ENCODE results near the gene NOS3.
A peak's percentile ranks its signal among the peaks of the same experiment; 100 is the strongest.

NOS3 gene

DNA sequence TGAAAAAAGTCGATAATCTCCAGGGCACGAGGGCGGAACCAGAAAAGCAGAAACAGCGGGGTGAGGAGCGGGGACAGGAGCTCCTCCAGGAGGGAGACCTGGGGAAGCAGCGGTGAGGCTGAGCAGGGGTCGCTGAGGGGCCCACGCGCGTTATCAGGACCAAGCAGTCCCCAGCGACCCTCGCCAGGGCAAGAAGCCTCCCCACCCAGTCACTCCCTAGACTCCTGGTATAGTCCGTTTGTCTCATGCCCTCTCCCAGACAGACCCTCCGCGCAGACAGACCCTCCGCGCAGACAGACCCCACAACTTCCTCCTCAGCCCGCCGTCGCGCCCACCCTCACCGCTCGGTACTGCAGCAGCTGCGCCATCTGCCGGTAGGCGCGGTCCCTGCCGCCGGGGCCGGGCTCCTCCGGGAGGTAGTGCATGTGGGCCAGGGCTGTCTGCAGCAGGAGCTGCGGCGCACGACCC, 27.2 kb downstream of the NOS3 start (continued):
- TF ChIP-seq PATZ1 (tag by site-specific recombination; IDR thresholded peaks at IDR 0.05) (peak; percentile 69), ZNF830 (tag by site-specific recombination; IDR thresholded peaks at IDR 0.05; ENCODE audit: low read depth) (no peak), ZNF626 (tag by site-specific recombination; IDR thresholded peaks at IDR 0.05) (no peak), ZNF707 (tag by site-specific recombination; IDR thresholded peaks at IDR 0.05) (no peak), ZNF138 (tag by site-specific recombination; IDR thresholded peaks at IDR 0.05; ENCODE audit: borderline replicate concordance) (no peak), ZNF555 (tag by site-specific recombination; conservative IDR thresholded peaks at IDR 0.05) (no peak), ZNF19 (tag by site-specific recombination; IDR thresholded peaks at IDR 0.05; ENCODE audit: low read depth) (no peak), ZNF530 (tag by site-specific recombination; IDR thresholded peaks at IDR 0.05; ENCODE audit: low read depth) (no peak), SALL2 (tag by site-specific recombination; IDR thresholded peaks at IDR 0.05; ENCODE audit: borderline replicate concordance) (no peak), ZNF791 (tag by site-specific recombination; IDR thresholded peaks at IDR 0.05) (0 out of 2 replicates have a peak, but pooled peaks have one; percentile 11), HOXD13 (CRISPR knock-in tag; IDR thresholded peaks at IDR 0.05; ENCODE audit: borderline replicate concordance) (no peak), ZBTB17 (tag by site-specific recombination; IDR thresholded peaks at IDR 0.05) (0 out of 2 replicates have a peak, but pooled peaks have one; percentile 43), ZSCAN16 (tag by site-specific recombination; IDR thresholded peaks at IDR 0.05) (no peak), ZNF354C (tag by site-specific recombination; IDR thresholded peaks at IDR 0.05; ENCODE audit: borderline replicate concordance, low read depth) (no peak), ZNF391 (tag by site-specific recombination; IDR thresholded peaks at IDR 0.05; ENCODE audit: borderline replicate concordance, low read depth) (no peak), ZFP69B (tag by site-specific recombination; IDR thresholded peaks at IDR 0.05) (peak; percentile 93), INSM2 (tag by site-specific recombination; IDR thresholded peaks at IDR 0.05) (no peak), MEIS1 (CRISPR knock-in tag; IDR thresholded peaks at IDR 0.05; ENCODE audit: borderline replicate concordance) (no peak), ZBTB11 (tag by site-specific recombination; conservative IDR thresholded peaks at IDR 0.05; ENCODE audit: low read depth) (no peak), ZNF544 (tag by site-specific recombination; IDR thresholded peaks at IDR 0.05) (no peak), ZNF274 (IDR thresholded peaks at IDR 0.05; ENCODE audit: low read length) (no peak), ZNF274 (tag by site-specific recombination; IDR thresholded peaks at IDR 0.05; ENCODE audit: borderline replicate concordance) (no peak), OVOL3 (tag by site-specific recombination; IDR thresholded peaks at IDR 0.05) (no peak), ZNF214 (tag by site-specific recombination; IDR thresholded peaks at IDR 0.05; ENCODE audit: borderline replicate concordance) (no peak), ZNF639 (tag by site-specific recombination; IDR thresholded peaks at IDR 0.05) (no peak), ZNF48 (tag by site-specific recombination; IDR thresholded peaks at IDR 0.05) (no peak), ZNF514 (tag by site-specific recombination; IDR thresholded peaks at IDR 0.05) (no peak), ZNF211 (tag by site-specific recombination; IDR thresholded peaks at IDR 0.05; ENCODE audit: low read depth) (no peak), ZNF248 (tag by site-specific recombination; IDR thresholded peaks at IDR 0.05) (no peak)
- TF ChIP-seq, protein P1, sequence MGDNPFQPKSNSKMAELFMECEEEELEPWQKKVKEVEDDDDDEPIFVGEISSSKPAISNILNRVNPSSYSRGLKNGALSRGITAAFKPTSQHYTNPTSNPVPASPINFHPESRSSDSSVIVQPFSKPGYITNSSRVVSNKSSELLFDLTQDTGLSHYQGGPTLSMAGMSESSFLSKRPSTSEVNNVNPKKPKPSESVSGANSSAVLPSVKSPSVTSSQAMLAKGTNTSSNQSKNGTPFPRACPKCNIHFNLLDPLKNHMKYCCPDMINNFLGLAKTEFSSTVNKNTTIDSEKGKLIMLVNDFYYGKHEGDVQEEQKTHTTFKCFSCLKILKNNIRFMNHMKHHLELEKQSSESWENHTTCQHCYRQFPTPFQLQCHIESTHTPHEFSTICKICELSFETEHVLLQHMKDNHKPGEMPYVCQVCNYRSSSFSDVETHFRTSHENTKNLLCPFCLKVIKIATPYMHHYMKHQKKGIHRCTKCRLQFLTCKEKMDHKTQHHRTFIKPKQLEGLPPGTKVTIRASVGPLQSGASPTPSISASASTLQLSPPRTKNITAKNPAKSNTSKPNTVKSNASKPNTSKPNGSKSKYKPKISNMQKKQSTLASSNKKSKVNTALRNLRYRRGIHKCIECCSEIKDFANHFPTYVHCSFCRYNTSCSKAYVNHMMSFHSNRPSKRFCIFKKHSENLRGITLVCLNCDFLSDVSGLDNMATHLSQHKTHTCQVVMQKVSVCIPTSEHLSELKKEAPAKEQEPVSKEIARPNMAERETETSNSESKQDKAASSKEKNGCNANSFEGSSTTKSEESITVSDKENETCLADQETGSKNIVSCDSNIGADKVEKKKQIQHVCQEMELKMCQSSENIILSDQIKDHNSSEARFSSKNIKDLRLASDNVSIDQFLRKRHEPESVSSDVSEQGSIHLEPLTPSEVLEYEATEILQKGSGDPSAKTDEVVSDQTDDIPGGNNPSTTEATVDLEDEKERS (tag by site-specific recombination; IDR thresholded peaks at IDR 0.05), result no peak

All from HEK293 (cell line).